ENCODE results near the gene EXTL1.
A peak's percentile ranks its signal among the peaks of the same experiment; 100 is the strongest.

The EXTL1 gene

DNA sequence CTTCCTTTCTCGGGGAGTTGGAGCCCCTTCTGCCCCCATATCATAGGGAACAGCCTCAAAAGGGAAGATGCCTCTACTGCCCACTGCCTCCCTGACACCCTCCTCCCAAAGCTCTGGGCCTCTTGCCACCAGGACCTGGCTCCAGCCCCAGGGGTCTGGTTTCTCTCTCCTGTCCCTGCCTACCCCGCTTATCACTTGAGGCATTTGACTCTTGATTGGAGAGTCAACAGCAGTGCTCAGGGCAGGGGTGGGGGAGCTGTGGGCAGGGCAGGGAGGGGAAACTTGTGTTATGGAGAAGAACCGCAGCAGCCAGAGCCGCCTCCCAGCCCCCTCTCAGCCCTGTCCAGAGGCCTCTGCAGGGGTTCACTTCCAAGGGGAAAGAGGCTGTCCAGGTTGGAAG is 45.3 kb downstream of the EXTL1 start:
- DNase-seq (ENCODE audit: low read depth in 2 of 2), result peak in 1 of 2 donors; percentile 72
- TF ChIP-seq, protein P1, sequence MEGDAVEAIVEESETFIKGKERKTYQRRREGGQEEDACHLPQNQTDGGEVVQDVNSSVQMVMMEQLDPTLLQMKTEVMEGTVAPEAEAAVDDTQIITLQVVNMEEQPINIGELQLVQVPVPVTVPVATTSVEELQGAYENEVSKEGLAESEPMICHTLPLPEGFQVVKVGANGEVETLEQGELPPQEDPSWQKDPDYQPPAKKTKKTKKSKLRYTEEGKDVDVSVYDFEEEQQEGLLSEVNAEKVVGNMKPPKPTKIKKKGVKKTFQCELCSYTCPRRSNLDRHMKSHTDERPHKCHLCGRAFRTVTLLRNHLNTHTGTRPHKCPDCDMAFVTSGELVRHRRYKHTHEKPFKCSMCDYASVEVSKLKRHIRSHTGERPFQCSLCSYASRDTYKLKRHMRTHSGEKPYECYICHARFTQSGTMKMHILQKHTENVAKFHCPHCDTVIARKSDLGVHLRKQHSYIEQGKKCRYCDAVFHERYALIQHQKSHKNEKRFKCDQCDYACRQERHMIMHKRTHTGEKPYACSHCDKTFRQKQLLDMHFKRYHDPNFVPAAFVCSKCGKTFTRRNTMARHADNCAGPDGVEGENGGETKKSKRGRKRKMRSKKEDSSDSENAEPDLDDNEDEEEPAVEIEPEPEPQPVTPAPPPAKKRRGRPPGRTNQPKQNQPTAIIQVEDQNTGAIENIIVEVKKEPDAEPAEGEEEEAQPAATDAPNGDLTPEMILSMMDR (IDR thresholded peaks at IDR 0.05; ENCODE audit: low read depth, low read length), result no peak
- peak overlapping the region in 1 of 2 donors; percentile 31 for H3K4me3 ChIP-seq (replicated peaks in 1 of 2; ENCODE audit: low read depth in 2 of 2, low read length in 2 of 2)

DNA sequence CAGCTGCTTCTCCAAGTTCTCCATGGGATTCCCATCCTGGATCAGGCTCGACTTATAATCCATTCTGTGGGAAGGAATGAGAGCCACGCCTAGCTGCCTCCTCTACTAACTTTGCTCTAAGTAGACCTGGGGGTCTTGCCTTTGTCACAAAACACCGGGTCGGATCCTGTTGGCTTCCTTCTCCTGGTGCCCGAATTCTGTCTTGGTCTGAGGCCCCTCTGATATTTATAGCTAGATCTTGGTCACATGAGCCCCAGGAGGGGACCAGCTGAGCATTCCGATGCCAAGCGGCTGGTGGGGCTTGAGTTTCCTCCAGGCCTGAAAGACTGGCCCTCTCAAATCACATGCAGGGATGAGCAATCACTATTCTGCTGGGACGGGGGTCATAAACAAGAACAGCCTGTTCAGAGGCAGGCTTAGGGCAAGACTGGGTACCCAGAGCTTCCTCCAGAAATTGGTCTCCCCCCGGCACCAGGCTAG is 45.9 kb downstream of the EXTL1 start, which contains the start of gene TRIM63:
TSS of gene TRIM63 (minus strand) at position 199 of the 480 bp plus-strand sequence. CDS start at position 63, 136 bp downstream.
- TF ChIP-seq, protein P1 (IDR thresholded peaks at IDR 0.05; ENCODE audit: low read depth, low read length), result no peak
- DNase-seq (ENCODE audit: low read depth in 2 of 2), result peak in 1 of 2 donors; percentile 44
- H3K4me3 ChIP-seq (replicated peaks in 1 of 2; ENCODE audit: low read depth in 2 of 2, low read length in 2 of 2), result peak within 1 kb of the TSS in 1 of 2 donors; percentile 31

DNA sequence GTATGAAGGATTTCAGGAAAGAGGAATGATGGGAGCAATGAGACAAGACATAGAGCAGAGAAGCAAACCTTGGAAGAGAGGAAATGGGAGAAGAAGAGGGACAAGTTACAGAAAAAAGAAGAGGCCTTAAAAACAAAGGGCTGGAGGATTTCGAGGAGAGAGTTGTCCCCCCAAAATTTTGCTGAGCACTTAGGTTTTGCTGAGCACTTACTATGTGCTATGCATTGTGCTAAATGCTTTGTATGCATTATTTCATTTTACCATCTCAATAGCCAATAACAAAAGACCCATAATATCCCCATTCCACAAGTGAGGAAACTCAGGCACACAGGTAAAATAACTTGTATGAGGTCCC is 48.3 kb downstream of the EXTL1 start:
- no peak overlapping the region for H3K4me3 ChIP-seq (replicated peaks in 1 of 2; ENCODE audit: low read depth in 2 of 2, low read length in 2 of 2)
- no peak for DNase-seq (ENCODE audit: low read depth in 2 of 2)
- TF ChIP-seq, protein P1 (IDR thresholded peaks at IDR 0.05; ENCODE audit: low read depth, low read length), result no peak

DNA sequence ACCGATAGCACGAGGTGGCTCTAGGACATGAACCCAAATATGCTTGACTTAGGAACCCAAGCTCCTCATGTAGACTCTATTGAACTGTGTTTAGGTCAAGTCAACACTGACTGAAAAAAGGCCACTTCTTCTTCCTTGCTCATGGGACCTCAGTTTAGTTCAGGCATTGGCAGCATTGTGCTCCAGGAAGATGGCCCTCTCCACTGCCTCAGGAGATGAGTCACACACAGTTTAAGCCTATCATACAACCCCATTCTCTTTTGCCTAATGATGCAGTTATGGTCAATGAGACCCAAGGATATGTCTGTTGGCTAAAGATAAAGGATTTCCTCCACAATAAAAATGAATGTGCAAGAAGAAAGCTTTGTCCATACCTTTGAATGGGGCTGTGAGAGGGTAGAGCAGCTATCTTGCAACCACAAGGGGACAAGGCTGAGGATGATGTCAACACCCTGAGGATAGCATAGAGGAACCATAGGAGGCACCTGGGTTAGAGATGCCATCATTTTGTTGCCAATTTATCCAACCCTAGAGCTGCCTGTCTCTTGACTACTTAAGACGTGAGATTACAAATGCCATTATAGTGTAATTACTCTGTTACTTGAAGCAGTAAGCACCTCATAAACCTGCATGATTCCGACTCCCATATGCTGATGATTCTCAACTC is 48.9 kb downstream of the EXTL1 start:
- TF ChIP-seq, protein P1 (IDR thresholded peaks at IDR 0.05; ENCODE audit: low read depth, low read length), result no peak

DNA sequence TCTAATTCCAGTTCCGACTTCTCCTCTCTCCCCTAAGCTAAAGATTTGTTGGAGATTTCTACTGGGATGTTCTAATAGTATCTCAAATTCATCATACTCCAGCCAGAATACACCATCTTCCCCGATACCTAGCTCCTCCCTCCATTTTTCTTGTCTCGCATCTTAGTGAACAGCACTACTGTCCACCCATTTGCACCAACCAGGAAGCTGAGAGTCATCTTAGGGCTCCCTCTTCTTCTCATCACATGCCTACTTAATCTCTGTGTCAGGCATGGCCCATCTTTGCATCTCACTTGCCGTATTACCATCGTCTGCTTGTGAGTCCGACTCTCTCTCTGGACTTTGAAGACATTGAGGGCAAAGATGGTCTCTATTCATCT is 49.4 kb downstream of the EXTL1 start:
- TF ChIP-seq, protein P1 (IDR thresholded peaks at IDR 0.05; ENCODE audit: low read depth, low read length), result no peak
- no peak for DNase-seq (ENCODE audit: low read depth in 2 of 2)
- H3K4me3 ChIP-seq (replicated peaks in 1 of 2; ENCODE audit: low read depth in 2 of 2, low read length in 2 of 2), result no peak overlapping the region

More for the DNA sequence above, 48.9 kb downstream of the EXTL1 start:
- DNase-seq (ENCODE audit: low read depth in 2 of 2), result no peak
- H3K4me3 ChIP-seq (replicated peaks in 1 of 2; ENCODE audit: low read depth in 2 of 2, low read length in 2 of 2), result no peak overlapping the region

DNA sequence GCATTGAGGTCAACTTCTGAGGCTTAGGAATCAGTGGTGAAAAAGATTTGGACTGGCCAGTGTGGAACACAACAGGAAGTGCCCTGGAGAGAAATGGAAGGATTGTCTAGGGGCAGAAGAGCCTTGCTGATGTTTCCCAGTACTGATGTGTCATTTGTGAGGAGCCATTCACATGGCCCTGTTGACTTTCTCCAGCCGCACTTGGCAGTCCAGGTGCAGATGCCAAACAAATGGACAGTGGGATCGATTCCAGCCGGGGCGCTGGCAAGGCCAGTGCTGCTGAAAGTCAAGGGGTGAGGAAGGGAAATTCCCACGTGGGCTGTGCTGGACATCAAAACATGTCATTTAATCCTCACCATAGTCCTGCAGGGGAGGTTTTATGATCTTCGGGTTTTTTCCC is 50.7 kb downstream of the EXTL1 start:
- TF ChIP-seq, protein P1 (IDR thresholded peaks at IDR 0.05; ENCODE audit: low read depth, low read length), result no peak
- no peak overlapping the region for H3K4me3 ChIP-seq (replicated peaks in 1 of 2; ENCODE audit: low read depth in 2 of 2, low read length in 2 of 2)
- no peak for DNase-seq (ENCODE audit: low read depth in 2 of 2)

Data from cardiac fibroblast (primary cell).